ENCODE data around the gene SECISBP2L. TPM values are rescaled to one million over a fixed set of nuclear protein-coding genes. Genes with fewer than 3 reads are reported as not detected.

Gene SECISBP2L
- total and polyA plus RNA-seq, 2 experiments from 2014 or later, result 24.6 to 25.2 TPM

GRCh38 chr15:49036650-49037545, 9.3 kb downstream of the SECISBP2L start:
- no peak for TF ChIP-seq CTCF (IDR thresholded peaks at IDR 0.05; ENCODE audit: low read depth, low read length)
- peaks cover 29% of the 10 kb centered on the region for H3K36me3 ChIP-seq
- peaks cover 8% of the 10 kb centered on the region for H3K4me1 ChIP-seq (ENCODE audit: low read depth)
- H3K27me3 ChIP-seq, result no peaks in the 10 kb centered on the region
- no peaks in the 10 kb centered on the region for H3K9me3 ChIP-seq (ENCODE audit: low read depth)
- H3K27ac ChIP-seq, result no peak overlapping the region
- DNase-seq (ENCODE audit: low read depth in 1 of 2, low spot score in 1 of 2), result peak in 1 of 2 donors; percentile 23
- H3K4me3 ChIP-seq, result no peak overlapping the region

GRCh38 chr15:49035825-49036224, 10.4 kb downstream of the SECISBP2L start:
- no peak for TF ChIP-seq CTCF (IDR thresholded peaks at IDR 0.05; ENCODE audit: low read depth, low read length)
- Histone ChIP-seq H3K36me3 (peaks cover 34% of the 10 kb centered on the region), H3K4me3 (no peak overlapping the region), H3K27ac (no peak overlapping the region), H3K4me1 (ENCODE audit: low read depth) (peaks cover 8% of the 10 kb centered on the region), H3K27me3 (no peaks in the 10 kb centered on the region), H3K9me3 (ENCODE audit: low read depth) (no peaks in the 10 kb centered on the region)
- DNase-seq (ENCODE audit: low read depth in 1 of 2, low spot score in 1 of 2), result no peak

GRCh38 chr15:49032601-49033145, 13.6 kb downstream of the SECISBP2L start:
- DNase-seq (ENCODE audit: low read depth in 1 of 2, low spot score in 1 of 2), result no peak
- Histone ChIP-seq H3K27ac (no peak overlapping the region), H3K4me1 (ENCODE audit: low read depth) (no peaks in the 10 kb centered on the region), H3K9me3 (ENCODE audit: low read depth) (no peaks in the 10 kb centered on the region), H3K27me3 (no peaks in the 10 kb centered on the region), H3K4me3 (no peak overlapping the region), H3K36me3 (peaks cover 57% of the 10 kb centered on the region)
- no peak for TF ChIP-seq CTCF (IDR thresholded peaks at IDR 0.05; ENCODE audit: low read depth, low read length)

- DNase-seq (ENCODE audit: low read depth in 1 of 2, low spot score in 1 of 2), result no peak
- Histone ChIP-seq H3K4me3 (no peak overlapping the region), H3K27ac (no peak overlapping the region), H3K36me3 (peaks cover 63% of the 10 kb centered on the region), H3K9me3 (ENCODE audit: low read depth) (no peaks in the 10 kb centered on the region), H3K27me3 (no peaks in the 10 kb centered on the region), H3K4me1 (ENCODE audit: low read depth) (no peaks in the 10 kb centered on the region)
- TF ChIP-seq CTCF (IDR thresholded peaks at IDR 0.05; ENCODE audit: low read depth, low read length), result no peak
These were observed 14.4 kb downstream of the SECISBP2L start for GRCh38 chr15:49031804-49032203.

- Histone ChIP-seq H3K27me3 (no peaks in the 10 kb centered on the region), H3K4me1 (ENCODE audit: low read depth) (no peaks in the 10 kb centered on the region), H3K9me3 (ENCODE audit: low read depth) (no peaks in the 10 kb centered on the region), H3K4me3 (no peak overlapping the region), H3K36me3 (peaks cover 46% of the 10 kb centered on the region), H3K27ac (no peak overlapping the region)
- no peak for TF ChIP-seq CTCF (IDR thresholded peaks at IDR 0.05; ENCODE audit: low read depth, low read length)
- DNase-seq (ENCODE audit: low read depth in 1 of 2, low spot score in 1 of 2), result no peak
These were observed 19.5 kb downstream of the SECISBP2L start for GRCh38 chr15:49026700-49027099.
